Stimulated activated CD4-positive, alpha-beta T cell treated with anti-CD3 and anti-CD28 coated beads, Interleukin-12 subunit alpha, Interleukin-12 subunit beta, amount 100 ng/mL, for 4 hours (primary cell): Measurements from ENCODE around the gene KCNT2.
"Not testable (repeated sequence)": the region's sequence is repeated elsewhere in the genome, so short reads cannot be mapped to it uniquely, and the experiment has no call there.

Source experiments
- DNase-seq: peaks from one replicate; pipeline ENCODE4 v3.0.0-alpha.2; 2020

Gene KCNT2

DNA sequence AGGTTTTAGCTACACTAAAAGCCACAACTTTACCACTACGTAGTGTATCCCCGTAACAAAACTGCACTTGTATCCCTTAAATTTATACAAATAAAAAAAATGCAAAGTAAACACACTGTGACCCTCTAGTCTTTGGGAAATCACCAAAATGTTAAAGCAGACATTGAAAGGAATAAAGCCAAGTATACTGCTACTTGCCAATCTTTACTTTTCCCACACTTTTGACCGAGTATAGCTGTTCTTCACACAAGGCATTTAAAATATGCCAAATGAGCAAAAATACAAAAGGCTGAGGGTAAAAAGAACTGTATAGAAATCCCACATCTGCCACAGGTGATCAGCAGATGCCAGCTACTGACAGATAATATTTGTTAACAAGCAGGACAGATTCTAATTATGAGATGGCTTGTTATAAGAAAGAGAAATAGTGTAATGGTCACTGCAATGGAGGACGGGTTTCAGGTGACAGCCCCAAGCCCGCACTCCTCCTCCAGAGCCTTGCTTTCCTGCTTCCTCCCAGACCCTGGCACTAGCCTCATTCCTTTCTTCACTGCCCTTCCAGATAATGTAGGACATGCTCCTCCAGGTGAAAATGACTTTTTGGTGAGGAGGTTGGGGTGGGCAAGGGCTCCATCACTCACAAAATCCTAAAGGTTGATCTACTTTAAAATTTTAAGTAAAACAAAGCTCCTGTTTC, 18.1 kb downstream of the KCNT2 start:
- no peak for DNase-seq

GRCh38 chr1:196584696-196585095, 23.5 kb downstream of the KCNT2 start:
- DNase-seq = no peak

DNA sequence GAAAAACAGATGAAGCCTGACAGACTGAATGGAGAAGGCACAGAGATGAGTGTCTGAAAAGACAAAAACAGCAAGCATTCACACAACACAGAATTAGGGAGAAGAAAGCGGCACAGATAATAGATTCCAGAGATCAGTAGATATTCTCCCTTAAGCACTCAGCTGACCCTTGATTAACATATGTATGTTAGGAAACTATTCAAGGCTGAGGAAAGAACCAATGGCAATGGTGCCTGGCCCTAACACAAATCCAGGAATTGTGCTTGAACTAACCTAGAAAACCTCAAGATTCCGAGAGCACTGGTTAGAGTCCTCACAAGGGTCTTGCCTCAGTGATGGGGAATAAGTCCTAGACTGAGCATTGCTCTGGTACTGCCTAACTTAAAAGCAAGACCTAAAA, 30.9 kb downstream of the KCNT2 start:
- no peak for DNase-seq

DNA sequence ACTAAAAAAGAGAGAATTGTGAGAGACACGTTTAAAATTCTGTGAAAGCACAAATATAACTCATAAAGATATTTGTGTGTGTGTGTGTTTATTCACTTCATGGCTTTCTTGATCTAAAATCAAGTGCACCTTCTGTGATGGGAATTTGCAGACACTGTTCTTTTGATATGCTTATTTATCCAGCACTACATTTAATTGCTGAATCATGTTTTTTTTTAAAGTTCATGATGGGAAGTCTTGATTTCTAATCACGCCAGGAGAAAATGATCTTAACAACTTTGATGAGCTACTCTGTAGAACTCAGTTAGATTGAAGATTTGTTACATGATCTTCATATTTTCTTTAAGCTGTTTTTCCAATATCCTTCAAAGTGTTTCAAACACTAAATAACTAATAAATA, 35.0 kb downstream of the KCNT2 start:
- no peak for DNase-seq

- no peak for DNase-seq
Observed at GRCh38 chr1:196567238-196567637, 41.0 kb downstream of the KCNT2 start.

- no peak for DNase-seq
Observed at GRCh38 chr1:196563768-196564167, 44.5 kb downstream of the KCNT2 start.

- DNase-seq = no peak
Observed at GRCh38 chr1:196559314-196559713, 48.9 kb downstream of the KCNT2 start.

DNA sequence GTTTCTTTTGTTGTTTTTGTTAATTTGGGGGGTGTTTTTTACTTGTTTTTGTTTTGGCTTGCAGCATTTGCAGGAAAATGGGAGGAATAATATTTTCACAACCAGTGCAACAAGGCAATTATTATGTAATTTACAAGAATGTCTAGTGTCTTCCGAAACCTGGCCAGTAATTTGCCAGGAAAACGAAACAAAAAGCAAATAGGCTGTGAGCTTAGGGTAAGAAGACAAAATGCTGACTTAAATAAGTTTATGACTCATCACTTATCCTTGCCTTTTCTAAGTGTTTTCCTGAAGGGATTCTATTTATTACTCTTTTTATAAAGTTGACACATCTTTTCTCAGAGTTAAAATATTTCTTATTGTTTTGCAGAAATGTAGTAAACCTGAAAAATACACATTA, 49.8 kb downstream of the KCNT2 start:
- no peak for DNase-seq

DNA sequence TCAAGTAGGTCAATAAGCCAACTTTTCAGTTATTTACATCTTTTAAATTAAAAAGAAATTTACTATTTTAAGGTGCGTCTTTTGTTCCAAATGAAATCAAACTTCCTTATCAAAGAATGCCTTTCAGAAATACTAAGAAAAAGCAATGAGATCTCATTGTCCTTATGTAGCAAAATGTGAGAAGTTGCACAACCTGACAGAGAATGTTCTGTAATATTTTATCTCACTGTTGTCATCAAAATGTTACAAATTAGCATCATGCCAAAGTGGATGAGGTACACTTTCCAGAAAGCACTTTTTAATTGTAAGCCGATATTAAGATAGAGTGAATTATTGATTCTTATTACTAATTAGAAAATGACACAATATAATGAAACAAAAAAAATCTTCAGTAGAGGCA, 50.4 kb downstream of the KCNT2 start:
- no peak for DNase-seq

GRCh38 chr1:196550731-196551130, 57.5 kb downstream of the KCNT2 start:
- DNase-seq = no peak

DNA sequence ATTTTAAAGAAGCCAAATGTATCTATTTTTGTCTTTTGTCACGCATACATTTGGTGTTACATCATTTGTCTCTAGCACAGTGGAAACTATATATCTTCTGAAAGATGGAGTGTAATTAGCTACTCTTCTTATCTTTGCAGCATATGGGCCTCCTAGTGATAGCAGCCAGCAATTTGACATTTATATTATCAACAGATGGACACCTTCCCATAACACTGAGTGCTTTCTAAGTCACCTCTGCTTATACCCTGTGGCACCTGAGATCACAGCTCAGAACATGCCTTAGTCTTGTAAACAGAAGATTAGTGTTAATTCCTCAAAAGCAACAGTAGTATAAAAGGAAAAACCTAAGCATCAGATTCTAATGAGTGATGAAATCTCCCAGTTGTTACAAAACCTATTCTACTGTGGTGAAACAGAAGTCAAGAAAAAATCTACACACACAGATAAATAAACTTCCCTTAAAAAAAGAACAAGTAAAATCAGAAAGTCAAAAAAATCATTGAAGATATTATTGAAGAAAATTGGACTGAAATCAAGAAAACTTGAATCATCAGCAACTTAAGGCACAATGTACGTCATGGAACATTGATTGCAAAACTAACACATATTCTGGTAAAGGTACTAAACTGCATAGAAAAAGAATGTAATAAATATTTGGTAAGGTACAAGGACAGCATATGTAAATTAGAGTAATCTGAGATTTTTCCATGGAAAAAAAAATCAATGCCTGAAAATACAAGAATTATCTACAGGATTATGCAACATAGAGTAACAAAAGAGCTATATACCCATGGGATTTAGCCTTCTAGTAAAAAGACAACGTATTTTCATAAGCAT, 61.7 kb downstream of the KCNT2 start:
- no peak for DNase-seq

DNA sequence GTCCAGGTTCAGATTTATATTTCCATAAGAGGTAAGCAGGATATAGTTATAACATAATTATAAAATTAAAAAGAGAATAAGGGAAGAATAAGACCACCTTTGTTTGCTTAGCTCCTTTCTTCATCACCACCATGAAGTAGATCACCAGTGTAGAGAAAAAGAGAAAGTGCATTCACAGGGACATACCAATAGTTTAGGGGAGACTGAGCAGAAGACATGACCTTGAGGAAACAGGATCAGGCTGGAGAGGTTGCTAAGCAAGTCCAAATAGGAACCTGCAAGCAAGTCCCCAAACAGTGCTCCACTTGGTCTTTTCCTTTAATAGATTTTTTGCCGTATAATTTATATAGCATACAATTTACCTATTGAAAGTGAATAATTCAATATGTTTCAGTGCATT, 63.0 kb downstream of the KCNT2 start:
- no peak for DNase-seq

GRCh38 chr1:196544617-196545016, 63.6 kb downstream of the KCNT2 start:
- DNase-seq = no peak

DNA sequence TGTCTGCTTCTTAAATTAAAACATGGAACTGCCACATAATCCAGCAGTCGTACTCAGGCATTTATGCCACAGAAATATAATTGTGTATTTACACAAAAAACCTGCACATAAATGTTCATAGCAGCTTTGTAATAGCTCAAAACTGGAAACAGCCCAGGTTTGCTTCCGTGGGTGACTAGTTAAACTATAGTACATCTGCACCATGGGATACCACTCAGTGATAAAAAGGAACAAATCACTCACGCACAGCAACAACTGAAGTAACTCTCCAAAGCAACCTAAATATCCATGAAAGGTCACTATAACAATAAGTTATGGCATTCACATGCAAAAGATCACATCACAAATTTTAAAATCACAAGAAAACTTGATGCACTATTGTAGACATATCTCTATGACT, 64.4 kb downstream of the KCNT2 start:
- DNase-seq = no peak

DNA sequence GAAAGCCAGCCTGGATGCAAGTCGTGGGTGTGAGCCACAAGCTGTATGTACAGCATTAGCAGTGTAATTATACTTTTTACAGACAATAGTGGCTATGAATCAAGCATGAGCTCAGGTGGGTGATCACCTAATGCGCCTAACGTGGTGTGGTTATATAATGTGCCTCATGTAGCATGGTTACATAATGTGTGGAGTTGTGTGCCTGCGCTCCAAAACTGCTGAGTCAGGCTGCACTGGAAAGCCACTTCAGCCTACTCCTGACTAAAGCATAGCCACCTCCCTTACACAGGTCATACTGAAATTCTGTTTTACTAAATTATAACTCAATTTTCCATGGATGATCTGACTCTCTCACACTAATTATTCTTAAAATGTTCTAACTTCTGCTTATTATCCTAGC, 69.8 kb downstream of the KCNT2 start:
- no peak for DNase-seq

GRCh38 chr1:196535727-196536126, 72.5 kb downstream of the KCNT2 start:
- no peak for DNase-seq

DNA sequence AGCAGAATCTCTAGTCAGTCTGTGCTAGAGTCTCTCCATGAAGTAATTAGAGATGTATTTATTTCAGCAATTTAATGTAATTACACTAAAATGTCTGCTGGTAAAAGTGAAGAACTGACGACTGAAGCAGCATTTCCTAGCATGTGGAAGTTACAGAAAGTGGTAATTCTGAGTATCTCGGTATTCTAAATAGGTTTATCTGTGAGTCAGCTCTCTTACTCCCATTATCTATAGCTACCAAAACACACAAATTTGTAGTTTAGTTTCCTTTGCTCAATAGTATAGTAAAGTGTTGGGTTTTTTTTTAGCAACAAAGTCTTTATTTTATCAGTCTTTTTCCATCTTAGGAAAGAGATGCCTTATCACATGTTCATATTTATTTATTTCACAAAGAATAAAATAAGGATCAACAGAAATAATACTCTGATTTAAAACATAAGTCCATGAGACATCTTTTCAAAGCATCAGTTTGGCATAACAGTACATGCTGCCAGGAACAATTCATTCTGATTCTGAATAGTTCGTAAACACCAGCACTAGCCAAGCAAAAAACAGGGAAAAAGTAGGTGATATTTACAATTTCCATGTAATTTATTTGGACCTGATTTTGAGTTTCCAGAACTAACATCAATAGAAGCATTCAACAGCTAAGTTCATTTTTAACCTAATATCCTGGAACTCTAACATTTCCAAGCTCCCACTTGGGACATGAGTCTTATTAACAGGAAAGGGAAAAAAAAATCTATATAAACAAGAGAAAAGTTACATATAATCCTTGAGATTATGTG, 76.3 kb downstream of the KCNT2 start:
- no peak for DNase-seq

DNA sequence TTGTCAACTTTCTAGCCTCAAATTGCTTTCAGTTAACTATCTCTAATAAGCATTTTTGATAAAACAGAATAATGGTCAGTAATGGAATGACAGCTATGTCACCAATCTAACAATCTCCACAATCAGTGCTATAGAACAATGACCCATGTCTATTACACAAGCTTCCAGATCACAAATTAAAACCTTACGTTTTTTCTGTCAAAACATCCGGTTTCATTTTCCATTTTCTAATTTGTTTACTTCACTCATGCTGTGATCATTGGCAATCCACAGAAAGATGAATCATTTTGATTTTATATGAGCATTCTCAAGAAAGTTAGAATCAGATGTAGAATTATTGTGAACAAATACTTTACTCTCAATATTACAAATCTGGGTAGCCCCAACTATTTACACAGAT, 80.3 kb downstream of the KCNT2 start:
- no peak for DNase-seq

GRCh38 chr1:196522574-196523345, 85.5 kb downstream of the KCNT2 start:
- not testable (repeated sequence) for DNase-seq

DNA sequence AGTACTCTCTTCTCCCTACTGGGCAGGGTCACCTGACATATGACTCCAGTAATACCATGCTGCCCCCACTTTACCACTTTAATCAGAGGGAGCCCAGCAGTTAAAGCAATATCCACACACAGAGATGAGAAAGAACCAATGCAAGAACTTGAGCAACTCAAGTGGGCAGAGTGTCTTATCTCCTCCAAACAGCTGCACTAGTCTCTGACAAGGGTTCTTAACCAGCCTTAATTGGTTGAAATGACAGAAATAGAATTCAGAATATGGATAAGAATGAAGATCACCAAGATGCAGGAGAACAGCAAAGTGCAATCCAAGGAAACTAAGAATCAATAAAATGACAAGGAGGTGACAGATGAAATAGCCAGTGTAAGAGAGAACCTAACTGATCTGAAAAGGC, 91.0 kb downstream of the KCNT2 start:
- DNase-seq = no peak

GRCh38 chr1:196516373-196516772, 91.9 kb downstream of the KCNT2 start:
- DNase-seq = no peak

- no peak for DNase-seq
Observed at GRCh38 chr1:196515904-196516303, 92.3 kb downstream of the KCNT2 start.

- DNase-seq = no peak
Observed at GRCh38 chr1:196513821-196514220, 94.4 kb downstream of the KCNT2 start.
